Activated CD4-positive, alpha-beta T cell treated with anti-CD3 and anti-CD28 coated beads, Interleukin-2, amount 50 U/mL, for 48 hours (primary cell): ENCODE measurements around the gene NPEPPS.
"Not testable (repeated sequence)": the region's sequence is repeated elsewhere in the genome, so short reads cannot be mapped to it uniquely, and the experiment has no call there.

Source experiments
- DNase-seq, 2 experiments: peaks; one replicate each; pipeline ENCODE4 v3.0.0-alpha.2; 2020

Gene NPEPPS

GRCh38 chr17:47561698-47562405 lies 30.9 kb downstream of the NPEPPS start:
- DNase-seq, result not testable (repeated sequence)

- DNase-seq, result not testable (repeated sequence)
Observed at GRCh38 chr17:47562406-47562705, 31.4 kb downstream of the NPEPPS start.

GRCh38 chr17:47567261-47567660 lies 36.4 kb downstream of the NPEPPS start:
- DNase-seq, result not testable (repeated sequence)

GRCh38 chr17:47572561-47572960 lies 41.7 kb downstream of the NPEPPS start:
- not testable (repeated sequence) for DNase-seq

GRCh38 chr17:47582416-47582815 lies 51.5 kb downstream of the NPEPPS start:
- not testable (repeated sequence) for DNase-seq

- not testable (repeated sequence) for DNase-seq
Observed at GRCh38 chr17:47586378-47587055, 55.6 kb downstream of the NPEPPS start.

- not testable (repeated sequence) for DNase-seq
Observed at GRCh38 chr17:47593522-47593921, 62.6 kb downstream of the NPEPPS start.

GRCh38 chr17:47603830-47604597 lies 73.1 kb downstream of the NPEPPS start:
- no peak for DNase-seq

- DNase-seq, result no peak
Observed at GRCh38 chr17:47604598-47604927, 73.7 kb downstream of the NPEPPS start.

GRCh38 chr17:47605011-47605410 lies 74.1 kb downstream of the NPEPPS start:
- no peak for DNase-seq

- no peak for DNase-seq
Observed at GRCh38 chr17:47607481-47607880, 76.6 kb downstream of the NPEPPS start.

- DNase-seq, result no peak
Observed at GRCh38 chr17:47611372-47612350, 80.8 kb downstream of the NPEPPS start.

GRCh38 chr17:47615766-47616424 lies 85.0 kb downstream of the NPEPPS start:
- no peak for DNase-seq

GRCh38 chr17:47618410-47618809 lies 87.5 kb downstream of the NPEPPS start:
- DNase-seq, result no peak

GRCh38 chr17:47620503-47621245 lies 89.8 kb downstream of the NPEPPS start:
- no peak for DNase-seq

GRCh38 chr17:47621293-47622179 lies 90.6 kb downstream of the NPEPPS start:
- no peak for DNase-seq

GRCh38 chr17:47622180-47622549 lies 91.3 kb downstream of the NPEPPS start:
- no peak for DNase-seq

GRCh38 chr17:47624727-47625068 lies 93.8 kb downstream of the NPEPPS start:
- DNase-seq, result no peak

- no peak for DNase-seq
Observed at GRCh38 chr17:47628014-47628566, 97.2 kb downstream of the NPEPPS start.

GRCh38 chr17:47629826-47630225 lies 98.9 kb downstream of the NPEPPS start:
- no peak for DNase-seq
